ENCODE measurements around the gene TANGO6. TPM values are rescaled to one million over a fixed set of nuclear protein-coding genes. Genes with fewer than 3 reads are reported as not detected.
A peak's percentile ranks its signal among the peaks of the same experiment; 100 is the strongest.

Gene TANGO6
- total RNA-seq, 1 experiment from 2014 or later = 18.0 TPM

DNA sequence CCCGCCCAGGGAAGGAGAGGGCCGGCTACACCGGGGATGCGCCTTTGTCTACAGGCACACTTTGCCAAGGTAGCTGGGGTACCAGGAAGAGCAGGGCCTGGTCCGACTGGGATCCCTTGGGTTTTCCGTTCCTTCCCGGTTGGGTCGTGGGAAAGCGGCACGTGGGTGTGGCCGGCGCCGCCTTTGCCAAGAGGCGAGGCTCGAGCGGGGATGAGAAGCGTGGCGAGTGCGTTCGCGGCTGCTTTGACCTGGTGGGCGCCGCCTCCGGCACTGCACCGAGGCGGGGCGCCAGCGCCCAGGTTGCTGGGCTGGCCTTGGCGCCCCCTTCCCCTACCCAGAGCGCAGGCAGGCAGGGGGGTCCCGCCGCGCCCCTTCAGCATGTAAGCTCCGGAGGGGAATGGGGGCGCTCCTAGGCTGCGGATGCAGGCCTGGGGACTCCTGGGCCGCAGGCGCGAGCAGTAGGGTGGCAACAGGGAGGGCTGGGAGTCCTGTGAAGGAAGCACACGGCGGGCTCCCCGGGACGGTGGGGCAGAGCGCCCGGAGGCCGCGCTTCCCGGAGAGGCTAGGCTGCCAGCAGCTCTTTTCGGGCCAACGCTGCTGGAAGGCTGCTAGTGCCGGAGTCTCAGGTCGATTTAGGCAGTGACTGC is 264.1 kb downstream of the TANGO6 start:
- H3K4me3 ChIP-seq (ENCODE audit: low read depth, low read length, poor library complexity, severe bottlenecking) = peak overlapping the region; percentile 66
- H3K4me1 ChIP-seq (ENCODE audit: insufficient read depth, low read length, poor library complexity, severe bottlenecking) = peaks cover 8% of the 10 kb centered on the region
- no TSS peak for BruUV-seq (replicated peaks)
- no peaks in the 10 kb centered on the region for H3K36me3 ChIP-seq (ENCODE audit: insufficient read depth, low read length, poor library complexity, severe bottlenecking)
- no peaks in the 10 kb centered on the region for H3K27me3 ChIP-seq (replicated peaks; ENCODE audit: insufficient read depth, low read depth, low read length, poor library complexity)
- TF ChIP-seq, protein P1, sequence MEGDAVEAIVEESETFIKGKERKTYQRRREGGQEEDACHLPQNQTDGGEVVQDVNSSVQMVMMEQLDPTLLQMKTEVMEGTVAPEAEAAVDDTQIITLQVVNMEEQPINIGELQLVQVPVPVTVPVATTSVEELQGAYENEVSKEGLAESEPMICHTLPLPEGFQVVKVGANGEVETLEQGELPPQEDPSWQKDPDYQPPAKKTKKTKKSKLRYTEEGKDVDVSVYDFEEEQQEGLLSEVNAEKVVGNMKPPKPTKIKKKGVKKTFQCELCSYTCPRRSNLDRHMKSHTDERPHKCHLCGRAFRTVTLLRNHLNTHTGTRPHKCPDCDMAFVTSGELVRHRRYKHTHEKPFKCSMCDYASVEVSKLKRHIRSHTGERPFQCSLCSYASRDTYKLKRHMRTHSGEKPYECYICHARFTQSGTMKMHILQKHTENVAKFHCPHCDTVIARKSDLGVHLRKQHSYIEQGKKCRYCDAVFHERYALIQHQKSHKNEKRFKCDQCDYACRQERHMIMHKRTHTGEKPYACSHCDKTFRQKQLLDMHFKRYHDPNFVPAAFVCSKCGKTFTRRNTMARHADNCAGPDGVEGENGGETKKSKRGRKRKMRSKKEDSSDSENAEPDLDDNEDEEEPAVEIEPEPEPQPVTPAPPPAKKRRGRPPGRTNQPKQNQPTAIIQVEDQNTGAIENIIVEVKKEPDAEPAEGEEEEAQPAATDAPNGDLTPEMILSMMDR (conservative IDR thresholded peaks at IDR 0.05; ENCODE audit: low read depth, low read length) = 0 out of 2 replicates have a peak, but pooled peaks have one; percentile 20
- no peak for TF ChIP-seq EZH2 (IDR thresholded peaks at IDR 0.05; ENCODE audit: borderline replicate concordance, low read depth, low read length, poor library complexity, severe bottlenecking)
- ChIA-PET POLR2A (ENCODE audit: low non-redundant PET) (interaction anchor here (0.6 kb wide), 1 partner anchor 17 kb away, joined by 10 read pairs; no protein-coding TSS in a partner anchor), CTCF (no interaction called here)
- H3K9me3 ChIP-seq (ENCODE audit: low read depth, low read length, poor library complexity, severe bottlenecking) = no peaks in the 10 kb centered on the region
- intact Hi-C loops (cut with micrococcal nuclease; ENCODE audit: unreplicated experiment) = loop anchor here (5.0 kb wide), 2 partner anchors 110 to 515 kb away; no protein-coding TSS in a partner anchor
- H3K27ac ChIP-seq (ENCODE audit: low read depth, low read length, poor library complexity, severe bottlenecking) = no peak overlapping the region
- DNase-seq (ENCODE audit: low spot score) = peak; percentile 44

DNA sequence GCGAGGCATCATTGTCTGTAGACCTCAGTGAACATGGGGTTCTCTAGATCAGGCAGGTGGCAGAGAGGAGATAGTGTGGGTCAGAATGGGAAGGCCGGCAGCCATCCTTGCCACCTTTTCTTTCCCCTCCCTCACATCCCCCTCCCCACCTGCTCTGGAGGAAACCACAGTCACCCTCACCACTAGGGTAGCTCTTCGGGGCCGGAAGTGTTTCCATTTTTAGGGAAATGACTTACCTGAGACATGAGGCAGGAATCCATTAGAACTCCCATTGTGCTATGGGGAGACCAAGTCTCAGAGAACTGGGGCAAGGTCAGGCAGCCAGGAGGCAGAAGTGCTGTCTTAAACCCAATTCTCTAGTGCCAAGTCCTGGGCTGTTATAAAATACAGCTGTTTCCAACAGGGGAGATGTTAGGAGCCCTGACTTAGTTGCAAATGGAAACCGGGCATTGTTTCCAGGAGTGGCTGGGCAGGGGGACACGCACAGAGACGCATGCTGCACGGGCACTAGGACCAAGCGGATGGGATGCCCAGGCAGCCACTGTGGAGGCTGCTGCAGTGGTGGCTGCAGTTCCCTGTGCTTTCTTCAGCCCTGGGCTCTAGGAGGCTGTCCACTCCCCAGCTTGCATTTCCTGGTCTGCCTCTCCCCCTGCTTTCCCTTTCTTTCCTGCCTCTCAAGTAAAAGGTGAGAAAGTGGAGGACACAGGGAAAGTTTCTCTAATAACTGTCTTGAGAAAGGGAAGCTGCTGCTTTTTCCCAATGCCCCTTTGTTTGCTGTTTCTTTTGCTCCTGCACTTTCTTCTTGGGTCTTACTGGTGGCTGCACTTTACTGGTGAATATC is 265.0 kb downstream of the TANGO6 start:
- Histone ChIP-seq H3K9me3 (ENCODE audit: low read depth, low read length, poor library complexity, severe bottlenecking) (no peaks in the 10 kb centered on the region), H3K27me3 (replicated peaks; ENCODE audit: insufficient read depth, low read depth, low read length, poor library complexity) (no peaks in the 10 kb centered on the region), H3K4me1 (ENCODE audit: insufficient read depth, low read length, poor library complexity, severe bottlenecking) (peaks cover 8% of the 10 kb centered on the region), H3K4me3 (ENCODE audit: low read depth, low read length, poor library complexity, severe bottlenecking) (peak overlapping the region; percentile 66), H3K36me3 (ENCODE audit: insufficient read depth, low read length, poor library complexity, severe bottlenecking) (no peaks in the 10 kb centered on the region), H3K27ac (ENCODE audit: low read depth, low read length, poor library complexity, severe bottlenecking) (no peak overlapping the region)
- intact Hi-C loops (cut with micrococcal nuclease; ENCODE audit: unreplicated experiment) = loop anchor here (5.0 kb wide), 2 partner anchors 111 to 516 kb away; no protein-coding TSS in a partner anchor
- POLR2A ChIA-PET (ENCODE audit: low non-redundant PET) = interaction anchor here (0.6 kb wide), 1 partner anchor 32 kb away, joined by 11 read pairs; no protein-coding TSS in a partner anchor
- CTCF ChIA-PET = interaction anchor here (0.9 kb wide), 1 partner anchor 11 kb away, joined by 3 read pairs; no protein-coding TSS in a partner anchor
- no peak for DNase-seq (ENCODE audit: low spot score)
- BruUV-seq (replicated peaks) = no TSS peak
- TF ChIP-seq, protein P1 (conservative IDR thresholded peaks at IDR 0.05; ENCODE audit: low read depth, low read length) = no peak
- no peak for TF ChIP-seq EZH2 (IDR thresholded peaks at IDR 0.05; ENCODE audit: borderline replicate concordance, low read depth, low read length, poor library complexity, severe bottlenecking)

DNA sequence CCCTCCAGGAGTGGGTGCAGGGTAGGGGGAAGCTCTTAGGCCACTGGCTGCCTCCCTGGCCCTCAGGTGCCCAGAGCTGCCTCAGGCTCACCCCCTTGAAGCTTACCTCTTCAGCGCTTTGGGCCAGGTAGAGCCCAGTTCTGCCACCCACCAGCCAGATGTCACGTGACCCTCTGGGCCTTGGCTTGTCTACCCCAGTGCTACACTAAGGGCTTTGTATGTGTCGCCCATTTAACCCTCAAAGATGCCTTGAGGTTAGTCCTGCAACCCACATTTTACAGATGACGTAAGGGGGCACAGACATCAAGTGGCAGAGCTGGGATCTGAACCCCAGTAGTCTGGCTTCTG is 265.5 kb downstream of the TANGO6 start:
- no peaks in the 10 kb centered on the region for H3K36me3 ChIP-seq (ENCODE audit: insufficient read depth, low read length, poor library complexity, severe bottlenecking)
- BruUV-seq (replicated peaks) = no TSS peak
- H3K9me3 ChIP-seq (ENCODE audit: low read depth, low read length, poor library complexity, severe bottlenecking) = no peaks in the 10 kb centered on the region
- no peak for DNase-seq (ENCODE audit: low spot score)
- intact Hi-C loops (cut with micrococcal nuclease; ENCODE audit: unreplicated experiment) = loop anchor here (5.0 kb wide), 2 partner anchors 112 to 517 kb away; no protein-coding TSS in a partner anchor
- peaks cover 8% of the 10 kb centered on the region for H3K4me1 ChIP-seq (ENCODE audit: insufficient read depth, low read length, poor library complexity, severe bottlenecking)
- no peak overlapping the region for H3K4me3 ChIP-seq (ENCODE audit: low read depth, low read length, poor library complexity, severe bottlenecking)
- TF ChIP-seq EZH2 (IDR thresholded peaks at IDR 0.05; ENCODE audit: borderline replicate concordance, low read depth, low read length, poor library complexity, severe bottlenecking) = no peak
- TF ChIP-seq, protein P1 (conservative IDR thresholded peaks at IDR 0.05; ENCODE audit: low read depth, low read length) = no peak
- POLR2A ChIA-PET (ENCODE audit: low non-redundant PET) = no interaction called here
- CTCF ChIA-PET = interaction anchor here (0.6 to 0.9 kb wide), 2 partner anchors 10 to 21 kb away, joined by 3 read pairs; no protein-coding TSS in a partner anchor
- H3K27me3 ChIP-seq (replicated peaks; ENCODE audit: insufficient read depth, low read depth, low read length, poor library complexity) = no peaks in the 10 kb centered on the region
- H3K27ac ChIP-seq (ENCODE audit: low read depth, low read length, poor library complexity, severe bottlenecking) = no peak overlapping the region
